Measurements from ENCODE around the gene IGSF5. TPM values are rescaled to one million over a fixed set of nuclear protein-coding genes. Genes with fewer than 3 reads are reported as not detected.
A peak's percentile ranks its signal among the peaks of the same experiment; 100 is the strongest.

The IGSF5 gene
- total and polyA plus RNA-seq, 8 donors = 0.08 TPM; not detected in 7

DNA sequence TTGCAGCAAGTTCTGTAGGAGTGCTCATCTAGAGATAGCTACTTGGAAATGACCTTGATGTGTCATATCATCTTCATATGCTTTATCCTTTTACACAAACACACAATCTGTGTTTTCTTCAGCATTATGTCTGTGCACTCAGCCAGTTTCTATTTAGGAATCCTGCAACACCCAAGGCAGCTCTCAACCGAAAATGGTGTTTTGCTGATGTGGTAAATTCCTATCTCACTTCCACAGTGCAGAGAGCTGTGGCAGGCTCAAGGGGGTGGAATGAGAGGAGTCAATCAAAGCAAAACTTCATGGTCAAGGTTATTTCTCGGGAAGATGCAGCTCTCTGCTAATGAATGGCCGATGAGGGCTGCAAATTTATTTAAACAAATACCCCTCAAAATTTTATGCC lies 59.3 kb downstream of the IGSF5 start:
- H3K27ac ChIP-seq = no peak overlapping the region
- 88 to 96% (median 89%) methylated on average over 3 of the region's 3 CpGs for WGBS, 5 donors
- TF ChIP-seq EP300 (IDR thresholded peaks at IDR 0.05) (no peak), POLR2AphosphoS5 (IDR thresholded peaks at IDR 0.05) (no peak), POLR2A (IDR thresholded peaks at IDR 0.05) (no peak)
- TF ChIP-seq, protein P1, sequence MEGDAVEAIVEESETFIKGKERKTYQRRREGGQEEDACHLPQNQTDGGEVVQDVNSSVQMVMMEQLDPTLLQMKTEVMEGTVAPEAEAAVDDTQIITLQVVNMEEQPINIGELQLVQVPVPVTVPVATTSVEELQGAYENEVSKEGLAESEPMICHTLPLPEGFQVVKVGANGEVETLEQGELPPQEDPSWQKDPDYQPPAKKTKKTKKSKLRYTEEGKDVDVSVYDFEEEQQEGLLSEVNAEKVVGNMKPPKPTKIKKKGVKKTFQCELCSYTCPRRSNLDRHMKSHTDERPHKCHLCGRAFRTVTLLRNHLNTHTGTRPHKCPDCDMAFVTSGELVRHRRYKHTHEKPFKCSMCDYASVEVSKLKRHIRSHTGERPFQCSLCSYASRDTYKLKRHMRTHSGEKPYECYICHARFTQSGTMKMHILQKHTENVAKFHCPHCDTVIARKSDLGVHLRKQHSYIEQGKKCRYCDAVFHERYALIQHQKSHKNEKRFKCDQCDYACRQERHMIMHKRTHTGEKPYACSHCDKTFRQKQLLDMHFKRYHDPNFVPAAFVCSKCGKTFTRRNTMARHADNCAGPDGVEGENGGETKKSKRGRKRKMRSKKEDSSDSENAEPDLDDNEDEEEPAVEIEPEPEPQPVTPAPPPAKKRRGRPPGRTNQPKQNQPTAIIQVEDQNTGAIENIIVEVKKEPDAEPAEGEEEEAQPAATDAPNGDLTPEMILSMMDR (IDR thresholded peaks at IDR 0.05) = no peak
- no peak overlapping the region for H3K4me3 ChIP-seq
- H3K36me3 ChIP-seq = no peaks in the 10 kb centered on the region
- H3K27me3 ChIP-seq = no peaks in the 10 kb centered on the region
- peaks cover 0 to 14% (median 6%) of the 10 kb centered on the region in 4 donors for H3K4me1 ChIP-seq
- H3K9me3 ChIP-seq = no peaks in the 10 kb centered on the region
- no peak for DNase-seq
- intact Hi-C loops (cut with DNase I; ENCODE audit: low total_unique reads) = no loop called here

DNA sequence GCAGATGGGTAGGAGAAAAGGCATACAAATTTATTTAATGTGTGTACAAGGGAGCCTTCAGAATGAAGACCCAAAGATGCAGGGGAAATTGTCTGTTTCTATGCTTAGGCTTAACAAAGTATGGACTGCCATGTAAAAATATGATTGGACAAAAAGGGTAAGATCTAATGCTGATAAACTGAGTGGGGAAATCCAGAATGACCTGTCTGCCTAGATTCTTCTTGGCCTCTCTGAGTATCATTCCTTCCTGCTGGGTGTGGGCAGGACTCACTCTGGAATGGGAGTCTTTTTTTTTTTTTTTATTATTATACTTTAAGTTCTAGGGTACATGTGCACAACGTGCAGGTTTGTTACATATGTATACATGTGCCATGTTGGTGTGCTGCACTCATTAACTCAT lies 61.0 kb downstream of the IGSF5 start:
- Histone ChIP-seq H3K4me1 (peaks cover 0 to 14% (median 6%) of the 10 kb centered on the region in 4 donors), H3K27ac (no peak overlapping the region), H3K4me3 (no peak overlapping the region), H3K27me3 (no peaks in the 10 kb centered on the region), H3K9me3 (no peaks in the 10 kb centered on the region), H3K36me3 (no peaks in the 10 kb centered on the region)
- 89 to 100% (median 100%) methylated on average over 1 of the region's 1 CpG; no CpG with 5 or more reads in 1 of the 5 donors for WGBS, 5 donors
- no peak for DNase-seq
- no peak for TF ChIP-seq POLR2A (IDR thresholded peaks at IDR 0.05)
- TF ChIP-seq POLR2AphosphoS5 (IDR thresholded peaks at IDR 0.05) = no peak
- TF ChIP-seq, protein P1 (IDR thresholded peaks at IDR 0.05) = no peak
- no peak for TF ChIP-seq EP300 (IDR thresholded peaks at IDR 0.05)
- intact Hi-C loops (cut with DNase I; ENCODE audit: low total_unique reads) = no loop called here

DNA sequence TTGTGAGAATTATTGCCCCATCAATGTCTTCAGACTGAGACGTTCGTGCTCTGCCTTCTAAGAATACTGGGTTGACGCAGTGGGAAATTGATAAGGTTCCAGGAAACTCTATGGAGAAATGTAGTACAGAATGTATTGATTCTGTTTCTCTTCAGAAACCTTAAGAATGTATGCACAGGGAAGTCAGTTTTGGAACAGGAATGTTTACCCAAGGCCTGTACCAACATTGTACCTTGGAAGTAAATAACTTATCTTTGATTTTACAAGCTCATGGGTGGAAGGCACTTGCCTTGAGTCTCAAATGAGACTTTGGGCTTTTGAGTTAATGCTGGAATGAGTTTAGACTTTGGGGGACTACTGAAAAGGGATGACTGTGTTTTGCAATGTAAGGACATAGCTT lies 62.8 kb downstream of the IGSF5 start:
- H3K9me3 ChIP-seq = peaks cover 0 to 7% (median 2%) of the 10 kb centered on the region in 4 donors
- H3K4me3 ChIP-seq = no peak overlapping the region
- TF ChIP-seq POLR2A (IDR thresholded peaks at IDR 0.05) = no peak
- peak in 2 of 3 donors; percentile 6 to 45 for TF ChIP-seq POLR2AphosphoS5 (IDR thresholded peaks at IDR 0.05)
- intact Hi-C loops (cut with DNase I; ENCODE audit: low total_unique reads) = no loop called here
- WGBS, 5 donors = 24 to 50% (median 34%) methylated on average over 3 of the region's 3 CpGs
- no peaks in the 10 kb centered on the region for H3K27me3 ChIP-seq
- H3K27ac ChIP-seq = peak overlapping the region in 1 of 5 donors; percentile 30
- peak in 1 of 2 donors; percentile 43 for DNase-seq
- H3K36me3 ChIP-seq = no peaks in the 10 kb centered on the region
- H3K4me1 ChIP-seq = peaks cover 0 to 14% (median 6%) of the 10 kb centered on the region in 4 donors

DNA sequence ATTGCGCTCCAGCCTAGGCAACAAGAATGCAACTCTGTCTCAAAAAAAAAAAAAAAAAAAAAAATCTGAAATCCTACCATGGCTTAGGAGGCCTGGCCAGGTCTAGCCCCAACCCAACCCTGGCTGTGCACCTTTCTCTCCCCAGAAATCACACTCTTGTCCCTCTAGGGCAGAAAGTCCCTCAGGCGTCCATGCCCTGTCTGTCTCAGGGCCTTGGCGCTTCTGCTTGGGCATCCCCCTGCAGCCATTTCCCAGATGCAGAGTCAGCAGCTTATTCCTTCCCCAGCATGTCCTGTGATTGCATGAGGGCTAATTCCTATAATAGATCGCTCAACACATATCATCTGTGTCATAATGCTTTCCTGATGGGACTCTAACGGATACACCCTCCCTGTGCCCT lies 65.0 kb downstream of the IGSF5 start:
- 89 to 98% (median 94%) methylated on average over 5 of the region's 5 CpGs for WGBS, 5 donors

DNA sequence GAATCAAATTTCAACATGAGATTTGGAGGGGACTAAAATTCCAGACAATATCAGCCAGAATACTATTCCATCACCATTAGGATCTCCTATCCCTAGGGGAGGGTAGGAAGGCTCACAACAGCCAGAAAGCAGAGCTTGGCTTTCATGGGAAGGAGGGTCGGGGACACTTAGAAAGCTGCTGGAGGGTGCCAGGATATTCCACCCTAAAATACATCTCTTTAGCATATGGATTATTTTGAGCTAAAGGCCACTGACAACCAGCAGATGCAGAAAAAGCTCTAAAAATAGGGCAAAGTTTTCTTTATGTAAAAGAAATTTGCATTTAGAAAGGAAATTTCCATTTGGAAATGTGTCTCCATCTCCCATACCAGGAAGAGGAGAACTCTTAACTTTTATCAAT lies 68.0 kb downstream of the IGSF5 start:
- 86 to 96% (median 89%) methylated on average over 1 of the region's 1 CpG for WGBS, 5 donors
- intact Hi-C loops (cut with DNase I; ENCODE audit: low total_unique reads) = no loop called here
- H3K4me1 ChIP-seq = peaks cover 0 to 7% (median 3%) of the 10 kb centered on the region in 4 donors
- DNase-seq = no peak
- no peaks in the 10 kb centered on the region for H3K27me3 ChIP-seq
- H3K36me3 ChIP-seq = no peaks in the 10 kb centered on the region
- TF ChIP-seq, protein P1 (IDR thresholded peaks at IDR 0.05) = no peak
- no peak for TF ChIP-seq POLR2AphosphoS5 (IDR thresholded peaks at IDR 0.05)
- TF ChIP-seq EP300 (IDR thresholded peaks at IDR 0.05) = no peak
- no peak for TF ChIP-seq POLR2A (IDR thresholded peaks at IDR 0.05)
- H3K9me3 ChIP-seq = peaks cover 0 to 13% (median 3%) of the 10 kb centered on the region in 4 donors
- no peak overlapping the region for H3K27ac ChIP-seq
- no peak overlapping the region for H3K4me3 ChIP-seq

More for the DNA sequence above, 65.0 kb downstream of the IGSF5 start:
- no peak overlapping the region for H3K27ac ChIP-seq
- intact Hi-C loops (cut with DNase I; ENCODE audit: low total_unique reads) = no loop called here
- peaks cover 0 to 13% (median 3%) of the 10 kb centered on the region in 4 donors for H3K9me3 ChIP-seq
- DNase-seq = no peak
- H3K4me1 ChIP-seq = peaks cover 0 to 14% (median 6%) of the 10 kb centered on the region in 4 donors
- no peak for TF ChIP-seq POLR2A (IDR thresholded peaks at IDR 0.05)
- TF ChIP-seq, protein P1 (IDR thresholded peaks at IDR 0.05) = no peak
- no peak for TF ChIP-seq POLR2AphosphoS5 (IDR thresholded peaks at IDR 0.05)
- TF ChIP-seq EP300 (IDR thresholded peaks at IDR 0.05) = no peak
- no peaks in the 10 kb centered on the region for H3K27me3 ChIP-seq
- no peaks in the 10 kb centered on the region for H3K36me3 ChIP-seq
- H3K4me3 ChIP-seq = no peak overlapping the region

Data from stomach (tissue), 9 donors.